Mesendoderm (in vitro differentiated cells): ENCODE results near the gene SFRP2.
A peak's percentile ranks its signal among the peaks of the same experiment; 100 is the strongest.

Source experiments
- DNase-seq: peaks from one replicate; pipeline ENCODE4 v3.0.0; 2013
- H2AK5ac ChIP-seq: 2 replicates; pipeline ENCODE4 v1.6.1; 2013; ENCODE audit warnings: low read length, inconsistent platforms
- H2BK120ac ChIP-seq: 2 replicates; pipeline ENCODE4 v1.6.1; 2013; ENCODE audit warnings: low read depth, mild to moderate bottlenecking, low read length, moderate library complexity, mixed read lengths
- H2BK15ac ChIP-seq: replicated peaks from 2 replicates; pipeline ENCODE4 v1.6.1; 2013; ENCODE audit warnings: low read depth, mild to moderate bottlenecking, moderate library complexity
- H2BK5ac ChIP-seq: 2 replicates; pipeline ENCODE4 v1.6.1; 2013; ENCODE audit warnings: low read length, inconsistent platforms
- H3K18ac ChIP-seq: 2 replicates; pipeline ENCODE4 v1.6.1; 2013; ENCODE audit warnings: mild to moderate bottlenecking, low read length, mixed read lengths
- H3K23ac ChIP-seq: one replicate; pipeline ENCODE4 v1.6.1; 2013; ENCODE audit warnings: low read length
- H3K27ac ChIP-seq: 2 replicates; pipeline ENCODE4 v1.5.1; 2013; ENCODE audit warnings: low read depth, mild to moderate bottlenecking, inconsistent platforms, low read length, moderate library complexity
- H3K27me3 ChIP-seq: 2 replicates; pipeline ENCODE4 v1.6.1; 2013; ENCODE audit warnings: low read length, control low read depth, mild to moderate bottlenecking, inconsistent platforms; ENCODE audit not compliant: insufficient read depth, poor library complexity
- H3K36me3 ChIP-seq: 2 replicates; pipeline ENCODE4 v1.6.1; 2013; ENCODE audit warnings: low read length, inconsistent platforms; ENCODE audit not compliant: control insufficient read depth, insufficient read depth
- H3K4ac ChIP-seq: one replicate; pipeline ENCODE4 v1.6.1; 2013; ENCODE audit warnings: low read depth, mild to moderate bottlenecking, low read length, moderate library complexity
- H3K4me1 ChIP-seq: 2 replicates; pipeline ENCODE4 v1.6.1; 2013; ENCODE audit warnings: low read depth, low read length, inconsistent platforms; ENCODE audit not compliant: control insufficient read depth
- H3K4me2 ChIP-seq: 2 replicates; pipeline ENCODE4 v1.6.1; 2013; ENCODE audit warnings: low read length
- H3K4me3 ChIP-seq: 2 replicates; pipeline ENCODE4 v1.5.1; 2013; ENCODE audit warnings: mild to moderate bottlenecking, low read length
- H3K56ac ChIP-seq: one replicate; pipeline ENCODE4 v1.6.1; 2013; ENCODE audit warnings: low read length
- H3K79me1 ChIP-seq: 2 replicates; pipeline ENCODE4 v1.6.1; 2013; ENCODE audit warnings: low read length, inconsistent platforms
- H3K79me2 ChIP-seq: 2 replicates; pipeline ENCODE4 v1.6.1; 2013; ENCODE audit warnings: mild to moderate bottlenecking, low read length; ENCODE audit not compliant: control insufficient read depth, insufficient read depth
- H3K9ac ChIP-seq: 2 replicates; pipeline ENCODE4 v1.6.1; 2013; ENCODE audit warnings: low read length, inconsistent platforms
- H4K5ac ChIP-seq: one replicate; pipeline ENCODE4 v1.6.1; 2013; ENCODE audit warnings: low read length
- H4K8ac ChIP-seq: one replicate; pipeline ENCODE4 v1.6.1; 2013; ENCODE audit warnings: low read depth, mild to moderate bottlenecking, control low read depth, low read length, moderate library complexity
- WGBS: extraction: QIAGEN DNeasy Blood & Tissue Kit; methylation state at CpG from one replicate; pipeline ENCODE4 v1.1.7; 2013; ENCODE audit warnings: low lambda C conversion rate, missing lambda C conversion rate; ENCODE audit not compliant: insufficient coverage; ENCODE audit errors: extremely low coverage; 5-methylcytosine and 5-hydroxymethylcytosine counted together

SFRP2 gene

GRCh38 chr4:153806073-153806472, 17.2 kb upstream of the SFRP2 start:
- H4K5ac ChIP-seq, result no peak overlapping the region
- no peak overlapping the region for H3K4me2 ChIP-seq
- WGBS, result no CpG with 5 or more reads among the region's 30 CpGs

GRCh38 chr4:153804722-153805121, 15.8 kb upstream of the SFRP2 start:
- H3K27ac ChIP-seq, result no peak overlapping the region
- no peak overlapping the region for H3K56ac ChIP-seq
- WGBS, result no CpG with 5 or more reads among the region's 3 CpGs
- H2AK5ac ChIP-seq, result no peak overlapping the region
- H2BK15ac ChIP-seq, result no peak overlapping the region
- no peak overlapping the region for H3K4ac ChIP-seq
- H3K18ac ChIP-seq, result no peak overlapping the region
- DNase-seq, result no peak
- no peaks in the 10 kb centered on the region for H3K27me3 ChIP-seq
- no peak overlapping the region for H2BK5ac ChIP-seq
- no peak overlapping the region for H4K8ac ChIP-seq
- H3K4me2 ChIP-seq, result no peak overlapping the region
- no peak overlapping the region for H3K23ac ChIP-seq
- H3K36me3 ChIP-seq, result no peaks in the 10 kb centered on the region
- no peaks in the 10 kb centered on the region for H3K4me1 ChIP-seq
- no peak overlapping the region for H3K4me3 ChIP-seq
- H4K5ac ChIP-seq, result no peak overlapping the region
- H3K79me1 ChIP-seq, result no peaks in the 10 kb centered on the region
- H2BK120ac ChIP-seq, result no peak overlapping the region
- no peaks in the 10 kb centered on the region for H3K79me2 ChIP-seq
- H3K9ac ChIP-seq, result no peak overlapping the region

More at GRCh38 chr4:153806073-153806472, 17.2 kb upstream of the SFRP2 start:
- H2BK120ac ChIP-seq, result no peak overlapping the region
- no peaks in the 10 kb centered on the region for H3K36me3 ChIP-seq
- no peak overlapping the region for H3K4ac ChIP-seq
- H2BK5ac ChIP-seq, result no peak overlapping the region
- no peak overlapping the region for H3K23ac ChIP-seq
- H3K56ac ChIP-seq, result no peak overlapping the region
- H3K9ac ChIP-seq, result no peak overlapping the region
- H2AK5ac ChIP-seq, result no peak overlapping the region
- no peak overlapping the region for H4K8ac ChIP-seq
- H3K18ac ChIP-seq, result no peak overlapping the region
- no peak overlapping the region for H3K4me3 ChIP-seq
- no peaks in the 10 kb centered on the region for H3K4me1 ChIP-seq
- H3K79me1 ChIP-seq, result no peaks in the 10 kb centered on the region
- no peak overlapping the region for H2BK15ac ChIP-seq
- no peaks in the 10 kb centered on the region for H3K27me3 ChIP-seq
- no peak for DNase-seq
- no peaks in the 10 kb centered on the region for H3K79me2 ChIP-seq
- H3K27ac ChIP-seq, result no peak overlapping the region

GRCh38 chr4:153799694-153800074, 10.8 kb upstream of the SFRP2 start:
- Histone ChIP-seq H3K9ac (no peak overlapping the region), H3K18ac (no peak overlapping the region), H4K5ac (no peak overlapping the region), H3K79me2 (no peaks in the 10 kb centered on the region), H3K27ac (no peak overlapping the region), H4K8ac (no peak overlapping the region), H2BK15ac (no peak overlapping the region), H3K4ac (no peak overlapping the region), H3K36me3 (no peaks in the 10 kb centered on the region), H3K27me3 (no peaks in the 10 kb centered on the region), H2AK5ac (no peak overlapping the region), H3K4me1 (no peaks in the 10 kb centered on the region), H2BK120ac (no peak overlapping the region), H3K4me3 (no peak overlapping the region), H3K4me2 (no peak overlapping the region), H3K79me1 (no peaks in the 10 kb centered on the region), H2BK5ac (no peak overlapping the region), H3K56ac (no peak overlapping the region), H3K23ac (no peak overlapping the region)
- WGBS, result no CpG with 5 or more reads among the region's 2 CpGs
- peak; percentile 41 for DNase-seq

- H2BK5ac ChIP-seq, result no peak overlapping the region
- no peak overlapping the region for H2AK5ac ChIP-seq
- H3K79me2 ChIP-seq, result no peaks in the 10 kb centered on the region
- H3K18ac ChIP-seq, result no peak overlapping the region
- no peak overlapping the region for H2BK15ac ChIP-seq
- no peak overlapping the region for H4K5ac ChIP-seq
- no peaks in the 10 kb centered on the region for H3K36me3 ChIP-seq
- H3K4me1 ChIP-seq, result no peaks in the 10 kb centered on the region
- H3K4me2 ChIP-seq, result no peak overlapping the region
- H3K56ac ChIP-seq, result no peak overlapping the region
- H3K4me3 ChIP-seq, result no peak overlapping the region
- no peak overlapping the region for H3K27ac ChIP-seq
- no peak overlapping the region for H3K23ac ChIP-seq
- H3K9ac ChIP-seq, result no peak overlapping the region
- H2BK120ac ChIP-seq, result no peak overlapping the region
- no peak for DNase-seq
- H3K79me1 ChIP-seq, result no peaks in the 10 kb centered on the region
- no peaks in the 10 kb centered on the region for H3K27me3 ChIP-seq
- no peak overlapping the region for H3K4ac ChIP-seq
- WGBS, result no CpG with 5 or more reads among the region's 3 CpGs
- H4K8ac ChIP-seq, result no peak overlapping the region
These were observed 10.2 kb upstream of the SFRP2 start for GRCh38 chr4:153798901-153799693.

- Histone ChIP-seq H3K79me1 (no peaks in the 10 kb centered on the region), H3K27me3 (no peaks in the 10 kb centered on the region), H3K4me2 (no peak overlapping the region), H3K27ac (no peak overlapping the region), H2BK5ac (no peak overlapping the region), H3K18ac (no peak overlapping the region), H3K36me3 (no peaks in the 10 kb centered on the region), H3K56ac (no peak overlapping the region), H2AK5ac (no peak overlapping the region), H3K4ac (no peak overlapping the region), H3K79me2 (no peaks in the 10 kb centered on the region), H3K4me1 (no peaks in the 10 kb centered on the region), H3K23ac (no peak overlapping the region), H4K8ac (no peak overlapping the region), H2BK120ac (no peak overlapping the region), H3K4me3 (no peak overlapping the region), H4K5ac (no peak overlapping the region), H2BK15ac (no peak overlapping the region), H3K9ac (no peak overlapping the region)
- no CpG with 5 or more reads among the region's 3 CpGs for WGBS
- DNase-seq, result peak; percentile 40
These were observed 9.5 kb upstream of the SFRP2 start for GRCh38 chr4:153798420-153798819.

GRCh38 chr4:153794006-153794405, 5.1 kb upstream of the SFRP2 start:
- Histone ChIP-seq H3K27me3 (no peaks in the 10 kb centered on the region), H4K8ac (no peak overlapping the region), H3K4me2 (no peak overlapping the region), H2BK120ac (no peak overlapping the region), H3K27ac (no peak overlapping the region), H3K23ac (no peak overlapping the region), H4K5ac (no peak overlapping the region), H3K9ac (no peak overlapping the region), H2BK5ac (no peak overlapping the region), H3K18ac (no peak overlapping the region), H3K4me1 (peaks cover 8% of the 10 kb centered on the region), H3K79me1 (no peaks in the 10 kb centered on the region), H3K79me2 (no peaks in the 10 kb centered on the region), H3K4ac (no peak overlapping the region), H3K36me3 (no peaks in the 10 kb centered on the region), H3K4me3 (no peak overlapping the region), H2BK15ac (no peak overlapping the region), H3K56ac (no peak overlapping the region), H2AK5ac (no peak overlapping the region)
- WGBS, result no CpG with 5 or more reads among the region's 5 CpGs
- DNase-seq, result no peak
